Adrenal gland (tissue), 12 donors: ENCODE measurements around the gene OIP5. TPM values are rescaled to one million over a fixed set of nuclear protein-coding genes. Genes with fewer than 3 reads are reported as not detected.
"Not testable (repeated sequence)": the region's sequence is repeated elsewhere in the genome, so short reads cannot be mapped to it uniquely, and the experiment has no call there.

Experiments
- DNase-seq, 7 donors: peaks; one replicate each; pipeline ENCODE4 v3.0.0-alpha.2; 2019 to 2020
- H3K27ac ChIP-seq, 5 donors: fragments of 200-600 bp; sonication (generic) in 4 of 5; 1 replicate in 3 of 5; 2 replicates in 2 of 5; pipeline versions ENCODE4 v1.5.1 to v1.8.0; 2016 to 2020; ENCODE audit warnings: mild to moderate bottlenecking in 1 of 5
- H3K27me3 ChIP-seq: fragments of 200-600 bp; 2 replicates; pipeline ENCODE4 v1.8.0; 2021
- H3K36me3 ChIP-seq, 2 donors: fragments of 200-600 bp; replicated peaks in 1 of 2; 1 replicate in 1 of 2; 2 replicates in 1 of 2; pipeline versions ENCODE4 v1.5.1 to v1.8.0; 2018 to 2022
- H3K4me1 ChIP-seq, 2 donors: fragments of 200-600 bp; replicated peaks in 1 of 2; 1 replicate in 1 of 2; 2 replicates in 1 of 2; pipeline versions ENCODE4 v1.5.1 to v1.8.0; 2018 to 2021
- H3K4me3 ChIP-seq, 4 donors: fragments of 200-600 bp; sonication (generic) in 3 of 4; one replicate each; pipeline ENCODE4 v1.5.1; 2016 to 2018
- H3K9me3 ChIP-seq, 3 donors: fragments of 200-600 bp; sonication (generic) in 1 of 3; replicated peaks in 1 of 3; 1 replicate in 2 of 3; 2 replicates in 1 of 3; pipeline versions ENCODE4 v1.5.1 to v1.8.0; 2016 to 2021
- POLR2A ChIP-seq, 2 donors: fragments of 450-650 bp; IDR thresholded peaks; one replicate each; pipeline ENCODE4 v1.6.1; 2017; ENCODE audit warnings: antibody characterized with exemption in 2 of 2, mild to moderate bottlenecking in 2 of 2, moderate library complexity in 1 of 2
- WGBS, 4 donors: extraction: QIAGEN DNeasy Blood & Tissue Kit in 2 of 4; methylation state at CpG; one replicate each; pipeline versions ENCODE4 v1.1.5 to v1.1.7; 2013 to 2017; 5-methylcytosine and 5-hydroxymethylcytosine counted together
- intact Hi-C, 2 donors: fragments of 100-400 bp; cut with DNase I; formaldehyde crosslinking; loops; one replicate each; pipeline versions ENCODE4 v1.14.1 to v1.15.0; 2022 to 2023
- polyA plus RNA-seq, 3 donors: library from polyadenylated mRNA; stranded (reverse); fragments of 200-250 nt in 2 of 3; fragments of 350-450 nt in 1 of 3; fragmentation: Illumina TruSeq in 1 of 3; extraction: RNeasy Lipid Tissue Mini Kit (QIAGEN cat#74804) in 1 of 3; gene quantifications; one replicate each; pipeline ENCODE4 v1.2.3, GENCODE V29; 2013 to 2014
- total RNA-seq, 9 donors: library from RNA; depleted of rRNA in 4 of 9; stranded (reverse); fragments of >200 nt in 4 of 9; fragments of 120-200 nt in 1 of 9; fragmentation: NEBNext Ultra II Directional in 1 of 9; extraction: Animal tissue kit (Norgen Biotek cat#: 25700) in 1 of 9; gene quantifications; one replicate each; pipeline versions ENCODE4 v1.1.0 to v1.2.4, GENCODE V29; 2013 to 2023
- TF ChIP-seq, protein P1 (sequence below), 6 experiments: fragments of 450-650 bp in 4 of 6; fragments of 200-600 bp in 2 of 6; sonication (generic) in 1 of 6; IDR thresholded peaks; 1 replicate in 5 of 6; 2 replicates in 1 of 6; pipeline versions ENCODE4 v1.5.1 to v1.8.0; 2016 to 2021; ENCODE audit warnings: antibody characterized with exemption in 6 of 6, mild to moderate bottlenecking in 2 of 6, moderate library complexity in 1 of 6
- donor health status: healthy with polysubstance abuse.
- donor health status: Bipolar disorder and iron deficiency.
- donor health status: DM: yes; HTN: yes; CAD: no.
- donor health status: DM: no; HTN: no; CAD: no.
- donor health status: DM: no; HTN: no; CAD: no.
- donor health status: DM: yes; HTN: yes; CAD: no.

Gene OIP5
- total and polyA plus RNA-seq, 12 donors, result 0.28 to 8.2 (median 2.2) TPM

DNA sequence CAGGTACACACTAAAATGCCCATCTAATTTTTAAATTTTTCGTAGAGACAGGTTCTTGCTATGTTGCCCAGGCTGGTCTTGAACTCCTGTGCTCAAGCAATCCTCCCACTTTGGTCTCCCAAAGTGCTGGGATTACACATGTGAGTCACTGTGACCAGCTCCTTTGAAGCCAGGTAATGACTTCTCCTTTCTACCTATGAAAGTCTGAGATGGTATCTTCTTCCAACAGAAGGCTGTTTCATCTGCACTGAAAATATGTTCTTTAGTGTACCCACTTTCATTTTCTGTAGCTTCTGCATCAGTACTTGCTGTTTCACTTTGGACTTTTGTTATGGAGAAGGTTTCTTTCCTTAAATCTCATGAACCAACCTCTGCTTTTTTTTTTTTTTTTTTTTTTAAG, 8.8 kb downstream of the OIP5 start:
- no peaks in the 10 kb centered on the region for H3K36me3 ChIP-seq
- DNase-seq, result no peak
- H3K9me3 ChIP-seq, result no peaks in the 10 kb centered on the region
- no peaks in the 10 kb centered on the region for H3K27me3 ChIP-seq
- no peaks in the 10 kb centered on the region for H3K4me1 ChIP-seq
- intact Hi-C loops, result no loop called here
- no peak for TF ChIP-seq POLR2A (IDR thresholded peaks at IDR 0.05)
- TF ChIP-seq, protein P1, sequence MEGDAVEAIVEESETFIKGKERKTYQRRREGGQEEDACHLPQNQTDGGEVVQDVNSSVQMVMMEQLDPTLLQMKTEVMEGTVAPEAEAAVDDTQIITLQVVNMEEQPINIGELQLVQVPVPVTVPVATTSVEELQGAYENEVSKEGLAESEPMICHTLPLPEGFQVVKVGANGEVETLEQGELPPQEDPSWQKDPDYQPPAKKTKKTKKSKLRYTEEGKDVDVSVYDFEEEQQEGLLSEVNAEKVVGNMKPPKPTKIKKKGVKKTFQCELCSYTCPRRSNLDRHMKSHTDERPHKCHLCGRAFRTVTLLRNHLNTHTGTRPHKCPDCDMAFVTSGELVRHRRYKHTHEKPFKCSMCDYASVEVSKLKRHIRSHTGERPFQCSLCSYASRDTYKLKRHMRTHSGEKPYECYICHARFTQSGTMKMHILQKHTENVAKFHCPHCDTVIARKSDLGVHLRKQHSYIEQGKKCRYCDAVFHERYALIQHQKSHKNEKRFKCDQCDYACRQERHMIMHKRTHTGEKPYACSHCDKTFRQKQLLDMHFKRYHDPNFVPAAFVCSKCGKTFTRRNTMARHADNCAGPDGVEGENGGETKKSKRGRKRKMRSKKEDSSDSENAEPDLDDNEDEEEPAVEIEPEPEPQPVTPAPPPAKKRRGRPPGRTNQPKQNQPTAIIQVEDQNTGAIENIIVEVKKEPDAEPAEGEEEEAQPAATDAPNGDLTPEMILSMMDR (IDR thresholded peaks at IDR 0.05), result no peak
- H3K4me3 ChIP-seq, result no peak overlapping the region
- no peak overlapping the region for H3K27ac ChIP-seq
- WGBS, 4 donors, result 90 to 100% (median 95%) methylated on average over 1 of the region's 1 CpG

DNA sequence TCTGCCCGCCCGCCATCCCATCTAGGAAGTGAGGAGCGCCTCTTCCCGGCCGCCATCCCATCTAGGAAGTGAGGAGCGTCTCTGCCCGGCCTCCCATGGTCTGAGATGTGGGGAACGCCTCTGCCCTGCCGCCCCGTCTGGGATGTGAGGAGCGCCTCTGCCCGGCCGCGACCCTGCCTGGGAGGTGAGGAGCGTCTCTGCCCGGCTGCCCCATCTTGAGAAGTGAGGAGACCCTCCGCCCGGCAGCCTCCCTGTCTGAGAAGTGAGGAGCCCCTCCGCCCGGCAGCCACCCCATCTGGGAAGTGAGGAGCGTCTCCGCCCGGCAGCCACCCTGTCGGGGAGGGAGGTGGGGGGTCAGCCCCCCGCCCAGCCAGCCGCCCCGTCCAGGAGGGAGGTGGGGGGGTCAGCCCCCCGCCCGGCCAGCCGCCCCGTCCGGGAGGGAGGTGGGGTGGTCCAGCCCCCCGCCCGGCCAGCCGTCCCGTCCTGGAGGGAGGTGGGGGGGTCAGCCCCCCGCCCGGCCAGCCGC, 11.5 kb downstream of the OIP5 start:
- H3K36me3 ChIP-seq, H3K27ac ChIP-seq, H3K9me3 ChIP-seq, H3K4me3 ChIP-seq, H3K27me3 ChIP-seq, intact Hi-C loops, DNase-seq, H3K4me1 ChIP-seq: not testable (repeated sequence)
- 95 to 100% (median 97%) methylated on average over 14 to 38 of the region's 39 CpGs for WGBS, 4 donors

DNA sequence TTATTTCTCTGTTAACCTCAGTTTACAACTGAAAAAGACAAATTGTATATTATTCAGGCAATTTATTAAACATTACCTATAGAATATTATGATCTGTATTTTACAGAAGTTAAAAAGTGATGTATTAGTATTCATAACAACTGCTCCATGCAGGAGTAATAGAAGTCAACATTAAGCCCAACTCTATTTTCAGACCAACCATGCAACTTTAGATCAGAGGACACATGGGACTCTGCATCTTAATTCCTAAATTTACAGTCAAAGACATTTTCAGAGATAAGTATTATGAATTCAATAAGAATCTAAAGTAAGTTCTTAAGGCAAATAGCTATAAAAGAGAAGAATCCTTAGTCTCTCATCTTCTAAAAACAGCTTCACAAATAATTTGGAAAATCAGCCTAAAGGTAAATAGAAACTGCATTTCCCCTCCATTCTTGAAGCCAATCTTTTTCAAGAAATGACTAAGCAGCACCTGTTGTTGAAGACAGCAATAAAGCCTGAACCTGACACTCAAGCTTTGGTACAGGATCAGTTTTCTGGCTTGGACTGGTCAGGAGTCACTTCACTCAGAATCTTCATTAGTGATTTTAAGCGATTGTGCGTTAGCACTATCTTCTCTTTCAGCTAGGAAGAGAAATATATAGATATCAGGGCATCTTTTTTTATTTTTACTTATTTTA, 23.0 kb downstream of the OIP5 start:
- Histone ChIP-seq H3K27ac (no peak overlapping the region), H3K36me3 (no peaks in the 10 kb centered on the region), H3K9me3 (no peaks in the 10 kb centered on the region), H3K4me3 (no peak overlapping the region), H3K4me1 (no peaks in the 10 kb centered on the region), H3K27me3 (no peaks in the 10 kb centered on the region)
- TF ChIP-seq, protein P1 (IDR thresholded peaks at IDR 0.05), result no peak
- intact Hi-C loops, result no loop called here
- DNase-seq, result no peak
- WGBS, 4 donors, result 98 to 99% (median 98%) methylated on average over 2 of the region's 2 CpGs

DNA sequence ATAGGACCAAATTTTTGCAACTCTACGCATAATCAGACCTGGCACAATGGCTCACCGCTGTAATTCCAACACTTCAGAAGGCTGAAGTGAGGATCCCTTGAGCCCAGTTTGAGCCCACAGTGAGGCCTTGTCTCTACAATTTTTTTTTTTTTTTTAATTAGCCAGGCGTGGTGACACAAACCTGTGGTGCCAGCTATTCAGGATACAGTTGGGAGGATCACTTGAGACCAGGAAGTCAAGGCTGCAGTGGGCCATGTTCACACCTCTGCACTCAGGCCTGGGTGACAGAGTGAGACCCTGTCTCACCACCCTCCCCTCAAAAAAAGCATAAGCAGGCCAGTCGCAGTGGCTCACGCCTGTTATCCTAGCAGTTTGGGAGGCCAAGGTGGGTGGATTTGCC, 24.7 kb downstream of the OIP5 start:
- intact Hi-C loops, result no loop called here
- TF ChIP-seq, protein P1 (IDR thresholded peaks at IDR 0.05), result no peak
- TF ChIP-seq POLR2A (IDR thresholded peaks at IDR 0.05), result no peak
- Histone ChIP-seq H3K27ac (no peak overlapping the region), H3K9me3 (no peaks in the 10 kb centered on the region), H3K27me3 (no peaks in the 10 kb centered on the region), H3K4me1 (no peaks in the 10 kb centered on the region), H3K36me3 (no peaks in the 10 kb centered on the region), H3K4me3 (no peak overlapping the region)
- 89 to 98% (median 96%) methylated on average over 5 of the region's 5 CpGs for WGBS, 4 donors
- DNase-seq, result no peak
